IPS DF 6.9 (cell line): ENCODE results near the gene FJX1.

Experiments used
- DNase-seq: peaks from one replicate; pipeline ENCODE4 v3.0.0-alpha.2; 2013; ENCODE audit warnings: low read depth, low spot score
- H3K27ac ChIP-seq: one replicate; pipeline ENCODE4 v1.5.1; 2013; ENCODE audit warnings: low read length, control low read depth
- H3K27me3 ChIP-seq: 2 replicates; pipeline ENCODE4 v1.6.1; 2013; ENCODE audit warnings: mild to moderate bottlenecking, low read length; ENCODE audit not compliant: control insufficient read depth, insufficient read depth
- H3K36me3 ChIP-seq: 2 replicates; pipeline ENCODE4 v1.6.1; 2013; ENCODE audit warnings: low read length; ENCODE audit not compliant: control insufficient read depth, insufficient read depth
- H3K4me1 ChIP-seq: 2 replicates; pipeline ENCODE4 v1.6.1; 2013; ENCODE audit warnings: low read length; ENCODE audit not compliant: control insufficient read depth, insufficient read depth
- H3K4me3 ChIP-seq: 2 replicates; pipeline ENCODE4 v1.5.1; 2013; ENCODE audit warnings: mild to moderate bottlenecking, low read length
- H3K9me3 ChIP-seq: 2 replicates; pipeline ENCODE4 v1.6.1; 2013; ENCODE audit warnings: low read length, inconsistent platforms; ENCODE audit not compliant: control insufficient read depth, insufficient read depth
- WGBS: extraction: QIAGEN DNeasy Blood & Tissue Kit; methylation state at CpG from one replicate; pipeline ENCODE4 v1.1.7; 2013; ENCODE audit warnings: mixed read lengths, missing lambda C conversion rate; ENCODE audit not compliant: insufficient read length, insufficient coverage; 5-methylcytosine and 5-hydroxymethylcytosine counted together

Gene FJX1

GRCh38 chr11:35619116-35619854 lies 1.0 kb downstream of the FJX1 start:
- peak overlapping the region; percentile 51 for H3K4me3 ChIP-seq
- no CpG with 5 or more reads among the region's 84 CpGs for WGBS
- H3K36me3 ChIP-seq: no peaks in the 10 kb centered on the region
- peaks cover 1% of the 10 kb centered on the region; the same call in 1 of the 2 replicates for H3K27me3 ChIP-seq
- no peak overlapping the region for H3K27ac ChIP-seq
- DNase-seq: no peak
- no peaks in the 10 kb centered on the region for H3K9me3 ChIP-seq
- peaks cover 4% of the 10 kb centered on the region; the same call in 1 of the 2 replicates for H3K4me1 ChIP-seq

DNA sequence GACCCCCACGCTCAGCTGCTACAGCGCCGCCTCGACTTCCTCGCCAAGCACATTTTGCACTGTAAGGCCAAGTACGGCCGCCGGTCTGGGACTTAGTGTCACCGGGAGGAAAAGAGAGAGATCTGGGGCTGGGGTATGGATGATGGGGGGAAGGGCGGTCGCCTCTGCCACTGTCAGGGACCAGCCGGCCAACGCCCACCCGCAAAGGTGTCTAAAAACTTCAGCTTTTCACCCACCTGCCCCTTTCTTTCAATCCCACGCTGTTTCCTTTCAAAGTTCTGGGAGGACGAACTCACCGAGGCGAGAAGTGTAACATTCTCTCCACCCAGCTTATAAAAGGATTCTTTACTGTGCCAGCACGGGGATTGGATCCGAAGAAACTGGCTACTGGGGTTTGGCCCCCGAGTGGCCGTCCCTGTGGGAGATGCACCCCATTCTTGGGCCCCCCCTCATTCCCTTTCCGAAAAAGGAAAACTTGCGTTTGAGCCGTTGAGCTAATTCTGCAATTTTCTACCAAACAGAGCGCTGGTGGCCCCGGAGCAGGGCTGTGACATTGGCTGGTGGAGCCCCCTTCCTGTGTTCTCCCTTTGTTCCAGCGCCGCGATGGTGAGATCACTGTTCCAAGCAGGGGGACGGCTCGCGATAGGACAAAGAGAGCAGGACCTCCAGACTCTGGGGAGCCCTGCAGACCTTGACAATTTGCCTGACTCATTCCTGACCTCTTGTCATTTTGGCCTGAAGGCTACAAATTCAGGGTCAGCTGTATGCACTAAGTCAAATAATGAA lies 1.8 kb downstream of the FJX1 start:
- Histone ChIP-seq H3K27ac (no peak overlapping the region), H3K4me1 (peaks cover 4% of the 10 kb centered on the region; the same call in 1 of the 2 replicates), H3K4me3 (peak overlapping the region; percentile 51; the same call in 1 of the 2 replicates), H3K27me3 (peaks cover 1% of the 10 kb centered on the region; the same call in 1 of the 2 replicates), H3K9me3 (no peaks in the 10 kb centered on the region), H3K36me3 (no peaks in the 10 kb centered on the region)
- DNase-seq: no peak
- WGBS: no CpG with 5 or more reads among the region's 33 CpGs

DNA sequence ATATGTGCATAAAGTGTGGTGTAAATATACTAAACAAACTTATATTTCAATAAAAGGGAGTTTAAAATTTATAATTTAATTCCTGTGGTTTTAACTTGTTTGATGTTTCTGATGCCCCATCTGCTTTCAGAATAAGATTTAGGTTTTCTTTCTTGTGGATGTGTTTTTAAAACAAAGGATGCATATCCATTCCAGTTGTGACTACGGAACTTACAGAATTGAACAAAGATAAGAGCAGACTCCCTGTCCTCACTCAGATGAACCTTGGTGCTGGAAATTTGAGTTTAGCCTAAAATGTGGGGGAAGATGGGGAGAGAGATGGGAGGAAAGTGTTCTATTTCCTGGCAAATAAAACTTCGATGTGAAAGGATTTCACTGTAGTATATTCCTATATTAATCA lies 2.5 kb downstream of the FJX1 start:
- Histone ChIP-seq H3K27ac (no peak overlapping the region), H3K4me1 (peaks cover 4% of the 10 kb centered on the region; the same call in 1 of the 2 replicates), H3K9me3 (no peaks in the 10 kb centered on the region), H3K4me3 (no peak overlapping the region), H3K36me3 (no peaks in the 10 kb centered on the region), H3K27me3 (peaks cover 1% of the 10 kb centered on the region; the same call in 1 of the 2 replicates)
- WGBS: no CpG with 5 or more reads among the region's 2 CpGs
- DNase-seq: no peak

- H3K4me3 ChIP-seq: no peak overlapping the region
- H3K4me1 ChIP-seq: peaks cover 4% of the 10 kb centered on the region; the same call in 1 of the 2 replicates
- no peaks in the 10 kb centered on the region for H3K9me3 ChIP-seq
- WGBS: no CpG with 5 or more reads among the region's 2 CpGs
- H3K36me3 ChIP-seq: no peaks in the 10 kb centered on the region
- DNase-seq: no peak
- peaks cover 1% of the 10 kb centered on the region; the same call in 1 of the 2 replicates for H3K27me3 ChIP-seq
- no peak overlapping the region for H3K27ac ChIP-seq
These were observed 3.4 kb downstream of the FJX1 start for GRCh38 chr11:35621620-35622019.

DNA sequence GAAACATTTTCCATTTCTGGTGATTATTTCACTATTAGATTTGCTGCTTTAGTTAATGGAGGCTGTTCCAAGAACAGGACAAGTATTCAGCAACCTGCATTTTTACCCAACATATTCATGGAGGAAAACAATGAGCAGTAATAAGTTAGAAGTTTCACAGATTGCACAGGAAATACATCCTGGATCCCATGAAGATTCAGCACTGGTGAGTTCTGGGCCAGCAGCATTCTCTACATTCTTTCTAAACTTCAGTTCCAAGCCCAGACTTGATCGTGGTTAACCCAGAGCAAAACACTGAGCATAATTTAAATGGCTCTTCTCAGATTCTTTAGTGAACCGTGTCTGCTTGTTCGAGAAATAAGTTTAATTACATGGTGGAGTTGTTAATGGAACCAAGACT lies 3.8 kb downstream of the FJX1 start:
- H3K27me3 ChIP-seq: peaks cover 1% of the 10 kb centered on the region; the same call in 1 of the 2 replicates
- no peaks in the 10 kb centered on the region for H3K36me3 ChIP-seq
- WGBS: no CpG with 5 or more reads among the region's 3 CpGs
- peaks cover 4% of the 10 kb centered on the region; the same call in 1 of the 2 replicates for H3K4me1 ChIP-seq
- no peak overlapping the region for H3K4me3 ChIP-seq
- no peaks in the 10 kb centered on the region for H3K9me3 ChIP-seq
- no peak overlapping the region for H3K27ac ChIP-seq
- DNase-seq: no peak

DNA sequence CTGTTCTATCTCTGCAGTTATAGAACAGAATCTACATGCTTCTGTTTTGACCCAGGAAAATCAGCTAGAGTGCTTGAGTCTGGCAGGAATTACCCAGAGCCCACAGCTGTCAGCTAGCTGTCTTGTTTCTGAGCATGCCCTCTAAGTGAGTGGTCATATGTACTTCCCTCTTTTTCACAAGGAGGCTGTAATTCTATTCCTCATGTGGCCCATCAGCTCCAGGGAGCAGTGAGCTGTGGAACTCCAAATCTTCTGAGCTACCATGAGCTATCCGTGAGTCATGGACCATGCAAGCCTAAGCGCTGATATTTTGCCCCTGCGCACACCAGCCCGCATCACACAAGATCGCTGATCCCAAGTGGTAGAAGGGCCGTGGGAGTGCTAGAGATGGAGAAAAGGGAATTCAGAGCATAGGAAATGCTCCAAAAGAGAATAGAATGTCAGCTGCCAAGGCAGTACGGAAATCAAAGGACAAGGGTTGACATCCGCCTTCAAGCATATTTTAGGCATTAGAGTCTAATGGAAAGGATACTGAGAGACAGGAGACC lies 5.4 kb downstream of the FJX1 start:
- Histone ChIP-seq H3K27me3 (no peaks in the 10 kb centered on the region; the same call in 1 of the 2 replicates), H3K4me3 (no peak overlapping the region), H3K4me1 (peaks cover 4% of the 10 kb centered on the region; the same call in 1 of the 2 replicates), H3K27ac (no peak overlapping the region), H3K36me3 (no peaks in the 10 kb centered on the region), H3K9me3 (no peaks in the 10 kb centered on the region)
- no peak for DNase-seq
- no CpG with 5 or more reads among the region's 8 CpGs for WGBS

DNA sequence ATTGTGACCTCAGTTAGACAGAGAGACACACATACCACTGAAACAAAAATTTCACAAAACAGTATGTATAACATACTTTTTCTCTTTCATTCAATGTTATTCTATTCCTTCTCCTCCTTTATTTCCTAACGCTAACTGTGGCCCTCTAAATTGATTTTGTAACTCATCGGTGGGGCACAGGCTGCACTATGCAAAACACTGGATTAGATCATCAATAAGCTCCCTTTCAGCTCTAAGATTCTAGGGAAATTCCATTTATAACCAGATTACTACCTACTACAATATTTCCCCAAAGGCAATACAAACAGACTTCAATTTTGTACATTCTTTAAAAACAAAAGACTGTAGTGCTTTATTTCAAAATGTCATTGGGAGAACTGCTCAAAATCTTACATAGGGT lies 6.1 kb downstream of the FJX1 start:
- H3K4me1 ChIP-seq: 0 out of 2 replicates have a peak, but pooled peaks cover under 1% of the 10 kb centered on the region
- 100% methylated on average over 1 of the region's 2 CpGs for WGBS

DNA sequence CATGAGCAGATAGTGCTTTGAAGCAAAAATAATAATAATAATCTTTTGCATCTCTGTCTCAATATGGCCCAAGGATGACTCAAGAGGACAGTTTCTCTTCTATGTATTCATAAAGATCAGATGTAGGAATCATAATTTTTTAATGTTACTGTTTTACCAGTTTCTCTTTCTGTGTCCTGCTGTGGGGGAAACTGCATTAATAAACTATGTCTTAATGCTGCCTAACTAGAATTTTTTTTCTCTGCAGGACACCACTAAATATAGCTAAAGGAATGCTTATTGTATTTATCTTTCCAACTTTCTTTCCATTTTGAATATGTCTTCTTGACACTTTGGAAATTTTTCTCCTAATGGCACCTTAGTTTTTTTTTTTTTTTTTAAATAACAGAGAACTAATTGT lies 6.5 kb downstream of the FJX1 start:
- Histone ChIP-seq H3K36me3 (no peaks in the 10 kb centered on the region), H3K4me3 (no peak overlapping the region), H3K27ac (no peak overlapping the region), H3K4me1 (no peaks in the 10 kb centered on the region), H3K9me3 (no peaks in the 10 kb centered on the region), H3K27me3 (no peaks in the 10 kb centered on the region; the same call in 1 of the 2 replicates)
- DNase-seq: no peak

More for the DNA sequence above, 6.1 kb downstream of the FJX1 start:
- Histone ChIP-seq H3K27me3 (no peaks in the 10 kb centered on the region; the same call in 1 of the 2 replicates), H3K36me3 (no peaks in the 10 kb centered on the region), H3K9me3 (no peaks in the 10 kb centered on the region), H3K27ac (no peak overlapping the region), H3K4me3 (no peak overlapping the region)
- no peak for DNase-seq

DNA sequence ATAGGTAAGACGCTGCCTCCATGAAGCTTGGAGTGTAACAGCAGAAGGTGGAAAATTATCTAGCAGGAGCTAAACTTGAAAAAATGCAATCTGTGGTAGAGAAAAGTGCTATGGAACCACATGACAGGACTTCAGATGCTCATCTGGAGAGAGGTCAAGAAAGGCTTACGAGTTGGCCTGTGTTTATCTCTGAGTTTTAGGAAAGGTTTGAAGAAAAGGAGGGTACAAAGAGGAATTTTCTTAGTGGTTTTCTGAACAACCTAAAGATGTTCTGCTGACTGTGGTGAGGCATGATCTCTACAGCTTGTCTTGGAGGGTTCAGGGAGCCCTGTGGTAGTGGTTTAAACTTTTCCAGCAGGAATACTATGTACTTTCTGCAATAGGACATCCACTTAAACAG lies 8.2 kb downstream of the FJX1 start:
- WGBS: no CpG with 5 or more reads among the region's 2 CpGs
- H3K4me1 ChIP-seq: no peaks in the 10 kb centered on the region

GRCh38 chr11:35629511-35629910 lies 11.3 kb downstream of the FJX1 start:
- H3K27ac ChIP-seq: no peak overlapping the region
- H3K4me3 ChIP-seq: no peak overlapping the region
- no CpG with 5 or more reads among the region's 4 CpGs for WGBS
- no peaks in the 10 kb centered on the region for H3K27me3 ChIP-seq
- H3K36me3 ChIP-seq: no peaks in the 10 kb centered on the region
- H3K4me1 ChIP-seq: no peaks in the 10 kb centered on the region
- no peaks in the 10 kb centered on the region for H3K9me3 ChIP-seq
- DNase-seq: no peak

More for the DNA sequence above, 8.2 kb downstream of the FJX1 start:
- no peak overlapping the region for H3K4me3 ChIP-seq
- no peaks in the 10 kb centered on the region for H3K27me3 ChIP-seq
- no peak for DNase-seq
- H3K36me3 ChIP-seq: no peaks in the 10 kb centered on the region
- H3K27ac ChIP-seq: no peak overlapping the region
- H3K9me3 ChIP-seq: no peaks in the 10 kb centered on the region
